ENCODE measurements around the gene MKRN2. TPM values are rescaled to one million over a fixed set of nuclear protein-coding genes. Genes with fewer than 3 reads are reported as not detected.

The MKRN2 gene
- total and polyA plus RNA-seq, 2 of the 13 experiments (the other 11 are each of a cell fraction or from before 2014, with no cell fraction given), result 25.5 to 34.3 TPM

DNA sequence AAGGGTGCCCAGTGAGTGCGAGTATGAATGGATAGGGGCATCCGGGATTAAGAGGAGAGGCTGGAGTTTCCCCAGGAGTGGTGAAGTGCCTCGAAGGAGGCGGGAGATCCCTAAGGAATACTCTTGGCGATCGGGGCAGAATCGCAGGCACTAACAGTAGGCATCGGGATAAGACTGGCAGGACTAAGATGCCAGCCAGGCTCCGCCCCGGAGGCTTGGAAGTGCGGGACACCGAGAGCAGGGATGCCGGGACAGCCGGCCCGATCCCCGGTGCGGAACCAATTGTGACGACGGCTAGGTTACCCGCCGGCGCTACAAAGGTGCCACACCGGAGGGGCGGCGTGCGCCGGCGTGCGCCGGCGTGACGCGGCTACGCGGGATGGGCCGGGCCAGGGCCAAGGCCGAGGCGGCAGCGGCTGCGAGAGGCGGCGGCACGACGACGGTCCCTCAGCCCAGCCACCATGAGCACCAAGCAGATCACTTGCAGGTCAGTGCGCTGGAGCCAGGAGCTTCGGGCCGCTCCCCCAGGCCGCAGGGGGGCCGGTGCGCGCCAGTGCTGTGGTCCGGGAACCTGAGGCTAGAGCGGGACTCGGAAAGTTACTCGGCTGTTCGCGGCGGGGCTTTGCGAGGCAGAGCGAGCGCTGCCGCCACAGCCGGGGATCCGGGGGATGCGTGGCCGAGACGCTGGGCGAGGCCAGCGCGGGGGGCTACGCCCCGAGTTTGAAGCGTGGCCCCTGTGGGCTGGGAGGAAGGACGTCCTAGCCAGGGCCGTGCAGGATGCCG lies at the start of gene MKRN2 (continued):
- no peak for TF ChIP-seq SMARCC2 (IDR thresholded peaks at IDR 0.05)
- TF ChIP-seq TBX2 (CRISPR knock-in tag; IDR thresholded peaks at IDR 0.05; ENCODE audit: borderline replicate concordance), result peak; percentile 80; the same call in 1 of the 2 replicates
- peak; percentile 49 for TF ChIP-seq POGZ (CRISPR knock-in tag; IDR thresholded peaks at IDR 0.05)
- TF ChIP-seq, protein P1, sequence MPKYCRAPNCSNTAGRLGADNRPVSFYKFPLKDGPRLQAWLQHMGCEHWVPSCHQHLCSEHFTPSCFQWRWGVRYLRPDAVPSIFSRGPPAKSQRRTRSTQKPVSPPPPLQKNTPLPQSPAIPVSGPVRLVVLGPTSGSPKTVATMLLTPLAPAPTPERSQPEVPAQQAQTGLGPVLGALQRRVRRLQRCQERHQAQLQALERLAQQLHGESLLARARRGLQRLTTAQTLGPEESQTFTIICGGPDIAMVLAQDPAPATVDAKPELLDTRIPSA (CRISPR knock-in tag; IDR thresholded peaks at IDR 0.05; ENCODE audit: borderline replicate concordance), result 0 out of 2 replicates have a peak, but pooled peaks have one; percentile 67
- peak; percentile 92 for TF ChIP-seq ZNF788 (CRISPR knock-in tag; IDR thresholded peaks at IDR 0.05; ENCODE audit: borderline replicate concordance)
- 0 out of 2 replicates have a peak, but pooled peaks have one; percentile 13 for TF ChIP-seq ZNF292 (CRISPR knock-in tag; IDR thresholded peaks at IDR 0.05; ENCODE audit: borderline replicate concordance, low read depth)
- TF ChIP-seq, protein P2, sequence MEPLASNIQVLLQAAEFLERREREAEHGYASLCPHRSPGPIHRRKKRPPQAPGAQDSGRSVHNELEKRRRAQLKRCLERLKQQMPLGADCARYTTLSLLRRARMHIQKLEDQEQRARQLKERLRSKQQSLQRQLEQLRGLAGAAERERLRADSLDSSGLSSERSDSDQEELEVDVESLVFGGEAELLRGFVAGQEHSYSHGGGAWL (CRISPR knock-in tag; IDR thresholded peaks at IDR 0.05), result peak; percentile 87
- TF ChIP-seq, protein P3, sequence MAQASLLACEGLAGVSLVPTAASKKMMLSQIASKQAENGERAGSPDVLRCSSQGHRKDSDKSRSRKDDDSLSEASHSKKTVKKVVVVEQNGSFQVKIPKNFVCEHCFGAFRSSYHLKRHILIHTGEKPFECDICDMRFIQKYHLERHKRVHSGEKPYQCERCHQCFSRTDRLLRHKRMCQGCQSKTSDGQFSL (CRISPR knock-in tag; IDR thresholded peaks at IDR 0.05), result peak; percentile 3; the same call in 1 of the 2 replicates
- peak; percentile 69; the same call in 1 of the 2 replicates for TF ChIP-seq ZFP90 (CRISPR knock-in tag; IDR thresholded peaks at IDR 0.05; ENCODE audit: borderline replicate concordance)
- TF ChIP-seq SPEN (CRISPR knock-in tag; IDR thresholded peaks at IDR 0.05; ENCODE audit: low read depth), result peak; percentile 85; the same call in 1 of the 2 replicates
- TF ChIP-seq ZNF317 (CRISPR knock-in tag; IDR thresholded peaks at IDR 0.05), result peak; percentile 52; the same call in 1 of the 2 replicates
- peak; percentile 98 for TF ChIP-seq PHF8 (CRISPR knock-in tag; IDR thresholded peaks at IDR 0.05)
- TF ChIP-seq, protein P4, sequence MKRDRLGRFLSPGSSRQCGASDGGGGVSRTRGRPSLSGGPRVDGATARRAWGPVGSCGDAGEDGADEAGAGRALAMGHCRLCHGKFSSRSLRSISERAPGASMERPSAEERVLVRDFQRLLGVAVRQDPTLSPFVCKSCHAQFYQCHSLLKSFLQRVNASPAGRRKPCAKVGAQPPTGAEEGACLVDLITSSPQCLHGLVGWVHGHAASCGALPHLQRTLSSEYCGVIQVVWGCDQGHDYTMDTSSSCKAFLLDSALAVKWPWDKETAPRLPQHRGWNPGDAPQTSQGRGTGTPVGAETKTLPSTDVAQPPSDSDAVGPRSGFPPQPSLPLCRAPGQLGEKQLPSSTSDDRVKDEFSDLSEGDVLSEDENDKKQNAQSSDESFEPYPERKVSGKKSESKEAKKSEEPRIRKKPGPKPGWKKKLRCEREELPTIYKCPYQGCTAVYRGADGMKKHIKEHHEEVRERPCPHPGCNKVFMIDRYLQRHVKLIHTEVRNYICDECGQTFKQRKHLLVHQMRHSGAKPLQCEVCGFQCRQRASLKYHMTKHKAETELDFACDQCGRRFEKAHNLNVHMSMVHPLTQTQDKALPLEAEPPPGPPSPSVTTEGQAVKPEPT (CRISPR knock-in tag; IDR thresholded peaks at IDR 0.05; ENCODE audit: low read depth), result peak; percentile 28; the same call in 1 of the 2 replicates
- TF ChIP-seq REPIN1 (CRISPR knock-in tag; IDR thresholded peaks at IDR 0.05; ENCODE audit: borderline replicate concordance, low read depth), result peak; percentile 79; the same call in 1 of the 2 replicates
- TF ChIP-seq, protein P5, sequence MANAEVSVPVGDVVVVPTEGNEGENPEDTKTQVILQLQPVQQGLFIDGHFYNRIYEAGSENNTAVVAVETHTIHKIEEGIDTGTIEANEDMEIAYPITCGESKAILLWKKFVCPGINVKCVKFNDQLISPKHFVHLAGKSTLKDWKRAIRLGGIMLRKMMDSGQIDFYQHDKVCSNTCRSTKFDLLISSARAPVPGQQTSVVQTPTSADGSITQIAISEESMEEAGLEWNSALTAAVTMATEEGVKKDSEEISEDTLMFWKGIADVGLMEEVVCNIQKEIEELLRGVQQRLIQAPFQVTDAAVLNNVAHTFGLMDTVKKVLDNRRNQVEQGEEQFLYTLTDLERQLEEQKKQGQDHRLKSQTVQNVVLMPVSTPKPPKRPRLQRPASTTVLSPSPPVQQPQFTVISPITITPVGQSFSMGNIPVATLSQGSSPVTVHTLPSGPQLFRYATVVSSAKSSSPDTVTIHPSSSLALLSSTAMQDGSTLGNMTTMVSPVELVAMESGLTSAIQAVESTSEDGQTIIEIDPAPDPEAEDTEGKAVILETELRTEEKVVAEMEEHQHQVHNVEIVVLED (CRISPR knock-in tag; IDR thresholded peaks at IDR 0.05; ENCODE audit: borderline replicate concordance), result peak; percentile 98
- TF ChIP-seq RBAK (CRISPR knock-in tag; IDR thresholded peaks at IDR 0.05), result no peak
- peak; percentile 89; the same call in 1 of the 2 replicates for TF ChIP-seq ZNF225 (CRISPR knock-in tag; IDR thresholded peaks at IDR 0.05)
